HEK293T (cell line): ENCODE data around the gene RUBCNL.

Source experiments
- BHLHE40 ChIP-seq: fragments of 450-650 bp; IDR thresholded peaks from 2 replicates; pipeline ENCODE4 v1.6.1; 2016; ENCODE audit warnings: mild to moderate bottlenecking, moderate library complexity, borderline replicate concordance
- ELF4 ChIP-seq: fragments of 450-650 bp; IDR thresholded peaks from 2 replicates; pipeline ENCODE4 v1.6.1; 2017; ENCODE audit warnings: antibody characterized with exemption
- FOXA1 ChIP-seq: fragments of 450-650 bp; IDR thresholded peaks from 2 replicates; pipeline ENCODE4 v1.6.1; 2016; ENCODE audit warnings: mild to moderate bottlenecking
- FOXM1 ChIP-seq: fragments of 450-650 bp; IDR thresholded peaks from 2 replicates; pipeline ENCODE4 v1.6.1; 2017; ENCODE audit warnings: mild to moderate bottlenecking, borderline replicate concordance
- SP1 ChIP-seq: fragments of 450-650 bp; IDR thresholded peaks from 2 replicates; pipeline ENCODE4 v1.6.1; 2017
- SUZ12 ChIP-seq: fragments of 450-650 bp; IDR thresholded peaks from 2 replicates; pipeline ENCODE4 v1.6.1; 2016; ENCODE audit warnings: mild to moderate bottlenecking
- TARDBP ChIP-seq: fragments of 450-650 bp; IDR thresholded peaks from 2 replicates; pipeline ENCODE4 v1.6.1; 2016
- TF ChIP-seq, protein P1 (sequence below): fragments of 450-650 bp; IDR thresholded peaks from 2 replicates; pipeline ENCODE4 v1.6.1; 2016

DNA sequence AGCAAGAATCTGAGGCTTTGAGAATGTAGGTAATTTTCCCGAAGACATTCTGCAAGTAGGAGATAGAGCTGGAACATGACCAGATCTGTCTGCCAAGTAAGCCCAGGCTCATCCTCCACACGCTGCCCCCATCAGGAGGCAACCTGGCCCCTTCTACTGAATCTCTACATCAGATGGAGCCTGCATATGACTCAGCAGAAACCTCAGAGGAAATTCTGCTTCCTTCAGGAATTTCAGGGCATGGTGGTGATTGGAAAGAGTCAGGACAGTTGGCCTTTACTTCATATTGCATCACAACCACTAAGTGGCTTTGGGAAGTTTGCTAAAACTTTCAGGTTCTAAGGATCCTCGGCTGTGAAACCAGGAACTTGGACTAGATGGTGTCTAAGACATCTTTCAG is 90.1 kb downstream of the RUBCNL start:
- TF ChIP-seq FOXA1 (no peak), TARDBP (no peak), SUZ12 (no peak), BHLHE40 (no peak), ELF4 (no peak), FOXM1 (no peak), SP1 (no peak)
- TF ChIP-seq, protein P1, sequence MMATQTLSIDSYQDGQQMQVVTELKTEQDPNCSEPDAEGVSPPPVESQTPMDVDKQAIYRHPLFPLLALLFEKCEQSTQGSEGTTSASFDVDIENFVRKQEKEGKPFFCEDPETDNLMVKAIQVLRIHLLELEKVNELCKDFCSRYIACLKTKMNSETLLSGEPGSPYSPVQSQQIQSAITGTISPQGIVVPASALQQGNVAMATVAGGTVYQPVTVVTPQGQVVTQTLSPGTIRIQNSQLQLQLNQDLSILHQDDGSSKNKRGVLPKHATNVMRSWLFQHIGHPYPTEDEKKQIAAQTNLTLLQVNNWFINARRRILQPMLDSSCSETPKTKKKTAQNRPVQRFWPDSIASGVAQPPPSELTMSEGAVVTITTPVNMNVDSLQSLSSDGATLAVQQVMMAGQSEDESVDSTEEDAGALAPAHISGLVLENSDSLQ = no peak
